GM12875 (cell line): Measurements from ENCODE around the gene SHMT1.

Source experiments
- H3K4me3 ChIP-seq: one replicate; pipeline ENCODE4 v1.5.1; 2011; ENCODE audit warnings: low read depth, low read length, control low read depth
- TF ChIP-seq, protein P1 (sequence below): IDR thresholded peaks from 2 replicates; pipeline ENCODE4 v1.5.1; 2011; ENCODE audit warnings: low read depth, mild to moderate bottlenecking, control low read depth, inconsistent platforms, low read length, moderate library complexity, borderline replicate concordance; ENCODE audit not compliant: insufficient read depth

SHMT1 gene

DNA sequence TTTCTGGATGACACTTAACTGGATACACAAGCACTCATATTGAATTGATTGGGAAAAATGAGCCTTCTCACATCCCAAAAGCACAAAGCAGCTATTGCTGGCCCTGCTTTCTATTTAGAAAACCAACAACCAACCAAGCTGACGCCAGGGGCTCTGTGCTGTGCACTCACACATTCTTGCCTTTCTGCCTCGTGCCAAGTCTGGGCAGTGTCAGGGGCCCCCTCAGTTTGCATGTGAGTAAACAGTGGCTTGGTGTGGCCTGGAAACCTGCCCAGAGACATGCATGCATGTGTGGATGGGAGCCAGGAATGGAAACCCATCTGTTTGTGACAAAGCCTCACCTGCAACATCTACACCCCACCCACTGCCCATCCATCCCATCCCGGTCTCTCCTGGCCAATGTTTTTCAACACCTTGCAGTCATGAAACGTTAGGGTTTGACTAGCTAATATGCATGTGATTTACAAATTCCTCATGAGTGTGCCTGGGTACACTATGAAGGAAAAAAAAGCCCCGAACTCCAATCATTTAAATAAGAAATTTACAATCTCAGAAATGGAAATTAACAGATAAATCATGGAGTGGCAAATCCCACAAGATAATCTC, 82.5 kb downstream of the SHMT1 start:
- TF ChIP-seq, protein P1, sequence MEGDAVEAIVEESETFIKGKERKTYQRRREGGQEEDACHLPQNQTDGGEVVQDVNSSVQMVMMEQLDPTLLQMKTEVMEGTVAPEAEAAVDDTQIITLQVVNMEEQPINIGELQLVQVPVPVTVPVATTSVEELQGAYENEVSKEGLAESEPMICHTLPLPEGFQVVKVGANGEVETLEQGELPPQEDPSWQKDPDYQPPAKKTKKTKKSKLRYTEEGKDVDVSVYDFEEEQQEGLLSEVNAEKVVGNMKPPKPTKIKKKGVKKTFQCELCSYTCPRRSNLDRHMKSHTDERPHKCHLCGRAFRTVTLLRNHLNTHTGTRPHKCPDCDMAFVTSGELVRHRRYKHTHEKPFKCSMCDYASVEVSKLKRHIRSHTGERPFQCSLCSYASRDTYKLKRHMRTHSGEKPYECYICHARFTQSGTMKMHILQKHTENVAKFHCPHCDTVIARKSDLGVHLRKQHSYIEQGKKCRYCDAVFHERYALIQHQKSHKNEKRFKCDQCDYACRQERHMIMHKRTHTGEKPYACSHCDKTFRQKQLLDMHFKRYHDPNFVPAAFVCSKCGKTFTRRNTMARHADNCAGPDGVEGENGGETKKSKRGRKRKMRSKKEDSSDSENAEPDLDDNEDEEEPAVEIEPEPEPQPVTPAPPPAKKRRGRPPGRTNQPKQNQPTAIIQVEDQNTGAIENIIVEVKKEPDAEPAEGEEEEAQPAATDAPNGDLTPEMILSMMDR, result no peak

GRCh38 chr17:18280249-18280648, 83.1 kb downstream of the SHMT1 start:
- no peak overlapping the region for H3K4me3 ChIP-seq
- TF ChIP-seq, protein P1, result no peak

More for the DNA sequence above, 82.5 kb downstream of the SHMT1 start:
- no peak overlapping the region for H3K4me3 ChIP-seq

DNA sequence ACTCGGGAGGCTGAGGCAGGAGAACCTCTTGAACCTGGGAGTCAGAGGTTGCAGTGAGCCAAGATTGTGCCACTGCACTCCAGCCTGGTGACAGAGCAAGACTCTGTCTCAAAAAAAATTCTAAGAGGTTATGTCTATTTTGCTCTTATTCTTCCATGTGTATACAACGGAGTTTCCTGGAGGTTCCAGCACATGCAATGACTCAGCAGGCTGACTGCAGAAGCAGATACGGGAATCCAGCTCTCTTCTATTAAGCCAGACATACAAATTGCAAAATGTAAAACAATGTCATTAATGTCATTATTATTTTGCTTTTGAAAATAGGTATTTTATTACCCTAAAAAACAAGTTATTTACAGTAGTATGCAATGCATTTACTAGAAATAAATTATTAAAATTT, 84.5 kb downstream of the SHMT1 start:
- no peak overlapping the region for H3K4me3 ChIP-seq
- TF ChIP-seq, protein P1, result no peak
